Mesodermal cell (in vitro differentiated cells): ENCODE results near the gene RNF157.

Experiments
- H3K27ac ChIP-seq: 2 replicates; pipeline ENCODE4 v1.7.0; 2013; ENCODE audit warnings: mild to moderate bottlenecking, low read depth, low read length, moderate library complexity; ENCODE audit not compliant: severe bottlenecking
- H3K36me3 ChIP-seq: 2 replicates; pipeline ENCODE4 v1.7.1; 2013; ENCODE audit warnings: mild to moderate bottlenecking, low read length, moderate library complexity; ENCODE audit not compliant: control insufficient read depth, insufficient read depth
- H3K4me1 ChIP-seq: one replicate; pipeline ENCODE4 v1.7.1; 2013; ENCODE audit warnings: mild to moderate bottlenecking, low read length; ENCODE audit not compliant: insufficient read depth, control insufficient read depth, poor library complexity, severe bottlenecking
- H3K4me3 ChIP-seq: 2 replicates; pipeline ENCODE4 v1.7.0; 2013; ENCODE audit warnings: low read length, control low read depth, mild to moderate bottlenecking; ENCODE audit not compliant: insufficient read depth, poor library complexity, severe bottlenecking; ENCODE audit errors: extremely low read depth
- H3K9me3 ChIP-seq: 2 replicates; pipeline ENCODE4 v1.7.1; 2013; ENCODE audit warnings: mild to moderate bottlenecking, low read length, moderate library complexity; ENCODE audit not compliant: control insufficient read depth
- WGBS, 2 experiments: methylation state at CpG; one replicate each; pipeline ENCODE4 v1.1.5; 2013; ENCODE audit warnings: missing lambda C conversion rate in 2 of 2; ENCODE audit not compliant: insufficient coverage in 2 of 2; 5-methylcytosine and 5-hydroxymethylcytosine counted together

Gene RNF157

DNA sequence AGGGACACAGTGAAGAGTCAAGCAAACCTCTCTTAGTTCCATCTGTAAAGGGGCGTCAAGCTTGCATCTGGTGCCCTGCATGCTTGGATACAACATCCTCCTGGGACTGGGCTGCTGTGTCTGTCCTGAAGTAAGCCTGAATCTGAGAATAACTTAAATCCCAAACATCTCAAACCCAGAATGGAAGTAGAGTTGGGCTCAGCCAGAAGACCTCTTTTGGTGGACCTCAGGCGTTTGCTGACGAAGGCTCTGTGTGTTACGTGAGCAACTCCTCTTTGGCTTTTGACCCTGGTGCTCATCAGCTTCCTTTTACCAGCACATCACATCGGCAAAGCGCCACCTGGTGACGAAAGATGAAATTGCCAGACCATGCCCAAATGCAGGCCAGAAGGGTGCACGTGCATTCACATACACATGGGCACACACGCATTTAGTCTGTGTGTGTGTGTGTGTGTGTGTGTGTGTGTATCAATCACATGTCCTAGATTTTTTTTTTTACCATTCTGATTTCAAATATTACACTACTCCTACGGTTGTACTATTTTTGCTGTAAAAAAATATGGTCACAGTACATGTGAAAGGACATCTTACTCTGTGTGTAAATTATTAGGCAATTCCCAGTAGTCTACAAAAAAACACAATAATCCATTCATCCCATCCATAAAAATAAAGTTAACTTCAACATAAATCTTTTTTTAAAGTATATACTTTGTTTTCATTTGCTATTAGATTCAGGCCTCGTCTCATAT lies 58.1 kb downstream of the RNF157 start:
- WGBS, 2 experiments = 13 to 29% methylated on average over 4 to 6 of the region's 11 CpGs

GRCh38 chr17:76179496-76180467 lies 60.5 kb downstream of the RNF157 start:
- Histone ChIP-seq H3K36me3 (no peaks in the 10 kb centered on the region), H3K4me3 (no peak overlapping the region), H3K4me1 (no peaks in the 10 kb centered on the region), H3K9me3 (no peaks in the 10 kb centered on the region), H3K27ac (no peak overlapping the region)
- WGBS, 2 experiments = 82 to 92% methylated on average over 1 to 4 of the region's 6 CpGs

More for the DNA sequence above, 58.1 kb downstream of the RNF157 start:
- Histone ChIP-seq H3K4me3 (no peak overlapping the region), H3K9me3 (no peaks in the 10 kb centered on the region), H3K27ac (no peak overlapping the region), H3K36me3 (no peaks in the 10 kb centered on the region), H3K4me1 (no peaks in the 10 kb centered on the region)

GRCh38 chr17:76178124-76178523 lies 62.2 kb downstream of the RNF157 start:
- Histone ChIP-seq H3K36me3 (no peaks in the 10 kb centered on the region), H3K9me3 (no peaks in the 10 kb centered on the region), H3K4me3 (no peak overlapping the region), H3K27ac (no peak overlapping the region), H3K4me1 (no peaks in the 10 kb centered on the region)
- WGBS, 2 experiments = 99 to 100% methylated on average over 6 to 7 of the region's 10 CpGs

GRCh38 chr17:76176701-76177574 lies 63.4 kb downstream of the RNF157 start:
- no peak overlapping the region for H3K27ac ChIP-seq
- no peaks in the 10 kb centered on the region for H3K36me3 ChIP-seq
- WGBS, 2 experiments = 92 to 93% methylated on average over 16 to 31 of the region's 34 CpGs

GRCh38 chr17:76174037-76174436 lies 66.3 kb downstream of the RNF157 start:
- Histone ChIP-seq H3K27ac (no peak overlapping the region), H3K4me3 (no peak overlapping the region), H3K9me3 (no peaks in the 10 kb centered on the region), H3K36me3 (no peaks in the 10 kb centered on the region), H3K4me1 (no peaks in the 10 kb centered on the region)
- 89 to 90% methylated on average over 6 to 7 of the region's 9 CpGs for WGBS, 2 experiments

More at GRCh38 chr17:76176701-76177574, 63.4 kb downstream of the RNF157 start:
- Histone ChIP-seq H3K4me1 (no peaks in the 10 kb centered on the region), H3K4me3 (no peak overlapping the region), H3K9me3 (no peaks in the 10 kb centered on the region)

DNA sequence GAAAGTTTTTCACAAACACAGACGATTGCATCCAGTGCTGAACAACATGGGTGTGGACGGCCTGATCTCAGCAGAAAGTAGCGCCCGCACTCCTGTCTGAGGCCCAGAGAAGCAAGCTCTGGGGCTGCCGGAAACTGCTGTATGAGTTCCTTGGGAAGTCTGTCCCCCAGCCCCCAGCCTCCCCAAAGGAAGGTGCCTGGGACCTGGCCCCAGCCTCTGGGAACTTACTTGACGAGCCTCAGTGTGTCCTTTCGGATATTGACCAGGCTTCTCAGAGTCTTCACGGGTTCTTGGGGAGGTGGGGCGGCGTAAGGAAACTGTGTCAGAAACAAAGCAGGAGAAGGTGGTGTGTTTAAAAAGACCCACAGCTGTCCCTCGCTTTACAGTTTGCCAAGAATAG lies 66.8 kb downstream of the RNF157 start:
- Histone ChIP-seq H3K9me3 (no peaks in the 10 kb centered on the region), H3K4me3 (no peak overlapping the region), H3K27ac (no peak overlapping the region), H3K4me1 (no peaks in the 10 kb centered on the region), H3K36me3 (no peaks in the 10 kb centered on the region)
- WGBS, 2 experiments = 95 to 96% methylated on average over 10 to 11 of the region's 11 CpGs

GRCh38 chr17:76171706-76172105 lies 68.6 kb downstream of the RNF157 start:
- 94 to 96% methylated on average over 2 to 3 of the region's 4 CpGs for WGBS, 2 experiments
- Histone ChIP-seq H3K36me3 (no peaks in the 10 kb centered on the region), H3K27ac (no peak overlapping the region), H3K4me1 (no peaks in the 10 kb centered on the region), H3K9me3 (no peaks in the 10 kb centered on the region), H3K4me3 (no peak overlapping the region)

GRCh38 chr17:76170114-76170513 lies 70.2 kb downstream of the RNF157 start:
- WGBS, 2 experiments = 75 to 90% methylated on average over 1 of the region's 1 CpG
- Histone ChIP-seq H3K36me3 (no peaks in the 10 kb centered on the region), H3K4me3 (no peak overlapping the region), H3K9me3 (no peaks in the 10 kb centered on the region), H3K4me1 (no peaks in the 10 kb centered on the region), H3K27ac (no peak overlapping the region)

GRCh38 chr17:76166906-76167305 lies 73.4 kb downstream of the RNF157 start:
- no peaks in the 10 kb centered on the region for H3K9me3 ChIP-seq
- no peak overlapping the region for H3K4me3 ChIP-seq
- H3K4me1 ChIP-seq = no peaks in the 10 kb centered on the region
- no peaks in the 10 kb centered on the region for H3K36me3 ChIP-seq
- WGBS, 2 experiments = 89 to 94% methylated on average over 4 to 8 of the region's 10 CpGs
- H3K27ac ChIP-seq = no peak overlapping the region

DNA sequence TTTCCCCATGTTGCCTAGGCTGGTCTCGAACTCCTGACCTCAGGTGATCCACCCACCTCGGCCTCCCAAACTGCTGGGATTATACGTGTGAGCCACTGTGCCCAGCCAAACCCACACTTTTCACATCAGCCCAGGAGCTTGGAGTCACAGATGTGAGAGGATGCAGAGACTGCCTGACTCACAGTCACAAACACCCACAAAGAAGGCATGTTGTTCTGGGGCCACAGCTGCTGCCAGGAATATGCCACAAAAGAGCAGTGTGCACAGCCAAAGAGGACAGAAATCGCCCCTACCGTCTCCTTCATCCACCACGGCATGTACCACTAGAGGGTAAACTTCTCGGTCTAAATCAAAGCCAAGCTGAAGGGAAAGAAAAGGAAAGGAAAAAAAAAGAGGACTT lies 74.1 kb downstream of the RNF157 start:
- Histone ChIP-seq H3K4me3 (no peak overlapping the region), H3K9me3 (no peaks in the 10 kb centered on the region), H3K27ac (no peak overlapping the region), H3K4me1 (no peaks in the 10 kb centered on the region), H3K36me3 (no peaks in the 10 kb centered on the region)
- WGBS, 2 experiments = 87 to 94% methylated on average over 3 to 6 of the region's 7 CpGs
